Activated naive CD4-positive, alpha-beta T cell (primary cell): ENCODE results near the gene TBC1D17.

Source experiments
- DNase-seq, 4 experiments: peaks; one replicate each; lab custom pipeline; 2025; lab: John Stamatoyannopoulos, UW

The TBC1D17 gene

GRCh38 chr19:49861541-49862378, 15.7 kb upstream of the TBC1D17 start:
- no peak for DNase-seq

- no peak for DNase-seq
These were observed 14.9 kb upstream of the TBC1D17 start for GRCh38 chr19:49862391-49863253.

- no peak for DNase-seq
These were observed 14.1 kb upstream of the TBC1D17 start for GRCh38 chr19:49863254-49863934.

- DNase-seq, result no peak
These were observed 13.6 kb upstream of the TBC1D17 start for GRCh38 chr19:49863935-49864320.

GRCh38 chr19:49864890-49865289, 12.6 kb upstream of the TBC1D17 start:
- DNase-seq, result no peak

GRCh38 chr19:49866933-49867782, 10.3 kb upstream of the TBC1D17 start, which contains the start of gene PNKP:
PNKP (minus strand) TSS chr19:49867576; CDS start chr19:49867204, 372 bp downstream.
- peak; percentile 61 to 82 (median 81) for DNase-seq

GRCh38 chr19:49869009-49869483, 8.5 kb upstream of the TBC1D17 start:
- DNase-seq, result no peak

GRCh38 chr19:49869484-49870308, 7.8 kb upstream of the TBC1D17 start:
- peak; percentile 68 to 78 (median 70) for DNase-seq

- no peak for DNase-seq
These were observed 7.1 kb upstream of the TBC1D17 start for GRCh38 chr19:49870309-49870901.

- DNase-seq, result no peak
These were observed 6.0 kb upstream of the TBC1D17 start for GRCh38 chr19:49871349-49871985.

- no peak for DNase-seq
These were observed 5.0 kb upstream of the TBC1D17 start for GRCh38 chr19:49872245-49873128.

GRCh38 chr19:49873129-49873521, 4.4 kb upstream of the TBC1D17 start:
- no peak for DNase-seq

- DNase-seq, result no peak
These were observed 3.7 kb upstream of the TBC1D17 start for GRCh38 chr19:49873834-49874233.

- DNase-seq, result no peak
These were observed 2.9 kb upstream of the TBC1D17 start for GRCh38 chr19:49874503-49875157.

GRCh38 chr19:49875177-49875576, 2.3 kb upstream of the TBC1D17 start:
- no peak for DNase-seq

GRCh38 chr19:49875857-49876421, 1.6 kb upstream of the TBC1D17 start:
- peak; percentile 41 to 51 (median 46) for DNase-seq

GRCh38 chr19:49876422-49877019, 981 bp upstream of the TBC1D17 start:
- DNase-seq, result peak; percentile 85 to 97 (median 92)
